Esophagus muscularis mucosa (tissue), 4 donors: ENCODE results near the gene UBD. TPM values are rescaled to one million over a fixed set of nuclear protein-coding genes. Genes with fewer than 3 reads are reported as not detected.

ENCODE experiments used
- DNase-seq: peaks from one replicate; pipeline ENCODE4 v3.0.0-alpha.2; 2017; ENCODE audit errors: extremely low spot score
- H3K27ac ChIP-seq, 4 donors: fragments of 200-600 bp; sonication (generic); replicated peaks in 1 of 4; 1 replicate in 3 of 4; 2 replicates in 1 of 4; pipeline ENCODE4 v1.5.1; 2016 to 2019; ENCODE audit warnings: mild to moderate bottlenecking in 1 of 4
- H3K27me3 ChIP-seq, 4 donors: fragments of 200-600 bp; sonication (generic); one replicate each; pipeline versions ENCODE4 v1.5.1 to v1.6.0; 2016 to 2019
- H3K36me3 ChIP-seq, 4 donors: fragments of 200-600 bp; sonication (generic); one replicate each; pipeline ENCODE4 v1.5.1; 2016 to 2019
- H3K4me1 ChIP-seq, 4 donors: fragments of 200-600 bp; sonication (generic); one replicate each; pipeline ENCODE4 v1.5.1; 2016 to 2019
- H3K4me3 ChIP-seq, 4 donors: fragments of 200-600 bp; sonication (generic); 1 replicate in 2 of 4; 2 replicates in 2 of 4; pipeline ENCODE4 v1.5.1; 2016 to 2019; ENCODE audit warnings: mild to moderate bottlenecking in 4 of 4, moderate library complexity in 1 of 4
- H3K9me3 ChIP-seq, 4 donors: fragments of 200-600 bp; sonication (generic); 1 replicate in 3 of 4; 2 replicates in 1 of 4; pipeline ENCODE4 v1.5.1; 2016 to 2019
- EP300 ChIP-seq: sonication (generic); formaldehyde crosslinking; IDR thresholded peaks from one replicate; pipeline ENCODE4 v1.6.1; 2017; ENCODE audit warnings: antibody characterized with exemption
- POLR2A ChIP-seq: fragments of 450-650 bp; IDR thresholded peaks from one replicate; pipeline ENCODE4 v1.6.1; 2017; ENCODE audit warnings: antibody characterized with exemption, moderate library complexity, mild to moderate bottlenecking, low read depth
- POLR2AphosphoS5 ChIP-seq, 2 donors: sonication (generic); formaldehyde crosslinking; IDR thresholded peaks; one replicate each; pipeline ENCODE4 v1.6.1; 2017; ENCODE audit warnings: antibody characterized with exemption in 2 of 2
- WGBS: methylation state at CpG from one replicate; pipeline ENCODE4 v1.1.5; 2018; 5-methylcytosine and 5-hydroxymethylcytosine counted together
- intact Hi-C: fragments of 100-400 bp; cut with DNase I; formaldehyde crosslinking; loops from one replicate; pipeline ENCODE4 v1.15.1; 2023
- total RNA-seq, 4 donors: library from RNA; depleted of rRNA; stranded (reverse); fragments of >200 nt; gene quantifications; one replicate each; pipeline versions ENCODE4 v1.1.0 to v1.2.1, GENCODE V29; 2016
- TF ChIP-seq, protein P1 (sequence below), 3 experiments: fragments of 200-600 bp in 2 of 3; fragments of 450-650 bp in 1 of 3; sonication (generic) in 2 of 3; IDR thresholded peaks; one replicate each; pipeline ENCODE4 v1.5.1; 2017 to 2019; ENCODE audit warnings: antibody characterized with exemption in 3 of 3, mild to moderate bottlenecking in 2 of 3, moderate library complexity in 1 of 3

The UBD gene
- total RNA-seq, 4 donors from 2014 or later = 0.50 TPM; not detected in 3

DNA sequence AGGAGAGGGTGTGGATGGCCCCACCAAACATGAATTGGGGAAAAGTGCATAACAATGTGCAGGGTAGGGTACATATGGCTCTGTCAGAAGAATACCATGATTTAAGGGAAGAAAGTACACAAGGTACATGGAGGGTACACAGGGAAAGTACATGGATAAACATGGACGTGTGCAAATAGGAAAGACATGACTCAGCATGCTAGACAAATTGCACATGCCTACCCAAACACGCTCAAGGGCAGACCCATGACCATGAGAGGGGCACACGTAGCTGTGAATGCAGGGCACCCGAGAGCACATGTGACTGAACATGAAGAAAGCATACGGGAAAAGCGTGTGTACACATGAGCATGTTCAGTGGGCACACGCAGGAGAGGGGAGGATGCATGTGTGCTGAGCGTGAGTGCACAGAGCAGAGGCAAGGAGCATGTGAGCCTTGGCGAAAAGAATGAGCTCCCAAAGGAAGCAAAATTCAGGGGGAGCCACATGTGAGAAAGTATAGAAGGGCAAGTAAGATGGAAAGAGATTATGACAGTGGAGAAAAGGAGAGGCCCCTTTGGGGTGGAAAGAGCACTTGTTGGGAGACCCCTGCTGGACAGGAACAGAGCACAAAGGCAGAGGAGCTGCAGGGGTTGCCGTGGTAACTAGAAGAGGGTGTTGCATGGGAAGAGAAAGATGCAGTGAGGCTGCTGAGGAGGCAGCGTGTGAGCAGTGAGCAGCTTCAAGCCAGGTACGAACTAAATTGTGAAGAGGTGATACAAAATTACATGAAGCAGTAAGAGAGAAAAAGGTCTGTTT is 43.2 kb upstream of the UBD start:
- no peak overlapping the region for H3K4me3 ChIP-seq
- H3K27ac ChIP-seq = no peak overlapping the region
- H3K4me1 ChIP-seq = peaks cover 0 to 3% (median 0%) of the 10 kb centered on the region in 4 donors
- H3K27me3 ChIP-seq = no peaks in the 10 kb centered on the region
- TF ChIP-seq, protein P1, sequence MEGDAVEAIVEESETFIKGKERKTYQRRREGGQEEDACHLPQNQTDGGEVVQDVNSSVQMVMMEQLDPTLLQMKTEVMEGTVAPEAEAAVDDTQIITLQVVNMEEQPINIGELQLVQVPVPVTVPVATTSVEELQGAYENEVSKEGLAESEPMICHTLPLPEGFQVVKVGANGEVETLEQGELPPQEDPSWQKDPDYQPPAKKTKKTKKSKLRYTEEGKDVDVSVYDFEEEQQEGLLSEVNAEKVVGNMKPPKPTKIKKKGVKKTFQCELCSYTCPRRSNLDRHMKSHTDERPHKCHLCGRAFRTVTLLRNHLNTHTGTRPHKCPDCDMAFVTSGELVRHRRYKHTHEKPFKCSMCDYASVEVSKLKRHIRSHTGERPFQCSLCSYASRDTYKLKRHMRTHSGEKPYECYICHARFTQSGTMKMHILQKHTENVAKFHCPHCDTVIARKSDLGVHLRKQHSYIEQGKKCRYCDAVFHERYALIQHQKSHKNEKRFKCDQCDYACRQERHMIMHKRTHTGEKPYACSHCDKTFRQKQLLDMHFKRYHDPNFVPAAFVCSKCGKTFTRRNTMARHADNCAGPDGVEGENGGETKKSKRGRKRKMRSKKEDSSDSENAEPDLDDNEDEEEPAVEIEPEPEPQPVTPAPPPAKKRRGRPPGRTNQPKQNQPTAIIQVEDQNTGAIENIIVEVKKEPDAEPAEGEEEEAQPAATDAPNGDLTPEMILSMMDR (IDR thresholded peaks at IDR 0.05) = no peak
- TF ChIP-seq POLR2A (no peak), EP300 (no peak), POLR2AphosphoS5 (IDR thresholded peaks at IDR 0.05) (no peak)
- peaks cover 50 to 70% (median 60%) of the 10 kb centered on the region in 4 donors for H3K36me3 ChIP-seq
- DNase-seq = no peak
- WGBS = 77% methylated on average over 12 of the region's 12 CpGs
- intact Hi-C loops = no loop called here
- H3K9me3 ChIP-seq = no peaks in the 10 kb centered on the region

DNA sequence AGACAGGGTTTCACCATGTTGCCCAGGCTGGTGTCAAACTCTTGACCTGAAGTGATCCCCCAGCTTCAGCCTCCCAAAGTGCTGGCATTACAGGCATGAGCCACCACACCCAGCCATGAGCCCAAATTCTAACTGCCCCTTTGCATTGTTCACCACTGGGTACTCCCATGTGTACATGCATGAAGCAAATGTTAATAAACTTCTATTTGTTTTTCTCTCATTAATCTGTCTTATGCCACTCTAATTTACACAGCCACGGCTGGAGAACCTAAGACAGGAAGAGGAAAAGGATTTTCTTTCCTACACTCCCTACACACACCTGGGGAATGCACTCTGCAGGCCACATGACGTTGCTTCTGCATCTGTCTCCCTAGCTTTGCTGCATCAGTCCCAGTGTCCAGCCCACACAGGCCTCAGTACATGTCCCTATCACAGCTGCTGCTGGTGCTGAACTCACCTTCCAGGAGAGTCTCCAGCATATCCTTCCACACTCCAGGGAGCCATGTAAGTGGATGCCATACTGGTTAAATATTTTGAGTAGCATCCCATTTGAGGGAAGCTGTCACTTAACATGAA is 38.7 kb upstream of the UBD start:
- TF ChIP-seq POLR2A = no peak
- no peak for TF ChIP-seq POLR2AphosphoS5 (IDR thresholded peaks at IDR 0.05)
- WGBS = 42% methylated on average over 2 of the region's 2 CpGs
- Histone ChIP-seq H3K27me3 (no peaks in the 10 kb centered on the region), H3K36me3 (peaks cover 7 to 25% (median 16%) of the 10 kb centered on the region in 4 donors), H3K9me3 (no peaks in the 10 kb centered on the region), H3K27ac (no peak overlapping the region), H3K4me1 (peaks cover 0 to 3% (median 0%) of the 10 kb centered on the region in 4 donors), H3K4me3 (no peak overlapping the region)
- intact Hi-C loops = no loop called here
- no peak for DNase-seq

DNA sequence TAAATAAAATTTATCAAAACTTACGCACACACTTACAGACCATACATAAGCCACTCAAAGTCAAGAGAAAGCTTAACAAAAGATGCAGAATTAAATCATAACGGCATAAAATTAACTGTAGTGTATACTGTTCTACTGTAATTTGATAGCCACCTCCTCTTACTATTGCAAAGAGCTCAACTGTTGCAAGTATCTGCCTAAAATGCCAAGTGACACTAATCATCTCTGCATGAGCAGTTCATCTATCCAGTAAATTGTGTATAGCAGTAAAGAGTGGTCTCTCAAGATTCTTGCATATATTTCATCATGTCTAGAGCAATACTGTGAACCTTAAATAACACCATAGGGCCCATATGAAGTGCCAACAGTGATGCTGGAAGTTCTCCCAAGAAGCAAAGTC is 37.7 kb upstream of the UBD start:
- DNase-seq = no peak
- TF ChIP-seq EP300 = no peak
- no peak for TF ChIP-seq POLR2AphosphoS5 (IDR thresholded peaks at IDR 0.05)
- TF ChIP-seq, protein P1 (IDR thresholded peaks at IDR 0.05) = no peak
- TF ChIP-seq POLR2A = no peak
- intact Hi-C loops = no loop called here
- H3K4me3 ChIP-seq = no peak overlapping the region
- H3K9me3 ChIP-seq = no peaks in the 10 kb centered on the region
- no peaks in the 10 kb centered on the region for H3K27me3 ChIP-seq
- H3K4me1 ChIP-seq = peaks cover 0 to 3% (median 0%) of the 10 kb centered on the region in 4 donors
- 83% methylated on average over 2 of the region's 2 CpGs for WGBS
- peaks cover 0 to 14% (median 6%) of the 10 kb centered on the region in 4 donors for H3K36me3 ChIP-seq
- no peak overlapping the region for H3K27ac ChIP-seq

DNA sequence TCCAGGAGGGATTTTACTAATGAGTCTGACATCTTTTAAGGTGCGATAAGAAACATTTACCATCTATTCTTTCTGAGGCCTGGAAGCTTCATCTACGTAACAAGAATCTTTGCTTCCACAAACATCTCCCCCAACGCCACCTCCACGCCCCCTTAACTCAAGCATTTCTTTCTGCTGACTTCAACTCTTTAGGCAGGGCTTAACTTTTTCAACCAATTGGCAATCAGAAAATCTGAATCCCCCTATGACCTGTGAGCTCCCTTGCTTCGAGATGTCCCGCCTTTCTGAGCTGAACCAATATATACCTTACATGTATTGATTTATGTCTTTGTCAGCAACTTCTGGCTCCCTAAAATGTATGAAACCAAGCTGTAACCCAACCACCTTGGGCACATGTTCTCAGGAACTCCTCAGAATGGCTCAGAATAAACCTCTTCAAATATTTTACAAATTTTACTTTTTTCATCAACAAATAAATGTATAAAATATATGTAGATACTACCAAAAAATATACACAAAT is 36.9 kb upstream of the UBD start:
- Histone ChIP-seq H3K27ac (no peak overlapping the region), H3K27me3 (no peaks in the 10 kb centered on the region), H3K4me3 (no peak overlapping the region), H3K9me3 (no peaks in the 10 kb centered on the region), H3K4me1 (peaks cover 0 to 3% (median 0%) of the 10 kb centered on the region in 4 donors), H3K36me3 (peaks cover 0 to 9% (median 3%) of the 10 kb centered on the region in 4 donors)
- no peak for TF ChIP-seq POLR2A
- no peak for TF ChIP-seq POLR2AphosphoS5 (IDR thresholded peaks at IDR 0.05)
- TF ChIP-seq, protein P1 (IDR thresholded peaks at IDR 0.05) = no peak
- TF ChIP-seq EP300 = no peak
- DNase-seq = no peak
- WGBS = 85% methylated on average over 6 of the region's 6 CpGs
- intact Hi-C loops = no loop called here

DNA sequence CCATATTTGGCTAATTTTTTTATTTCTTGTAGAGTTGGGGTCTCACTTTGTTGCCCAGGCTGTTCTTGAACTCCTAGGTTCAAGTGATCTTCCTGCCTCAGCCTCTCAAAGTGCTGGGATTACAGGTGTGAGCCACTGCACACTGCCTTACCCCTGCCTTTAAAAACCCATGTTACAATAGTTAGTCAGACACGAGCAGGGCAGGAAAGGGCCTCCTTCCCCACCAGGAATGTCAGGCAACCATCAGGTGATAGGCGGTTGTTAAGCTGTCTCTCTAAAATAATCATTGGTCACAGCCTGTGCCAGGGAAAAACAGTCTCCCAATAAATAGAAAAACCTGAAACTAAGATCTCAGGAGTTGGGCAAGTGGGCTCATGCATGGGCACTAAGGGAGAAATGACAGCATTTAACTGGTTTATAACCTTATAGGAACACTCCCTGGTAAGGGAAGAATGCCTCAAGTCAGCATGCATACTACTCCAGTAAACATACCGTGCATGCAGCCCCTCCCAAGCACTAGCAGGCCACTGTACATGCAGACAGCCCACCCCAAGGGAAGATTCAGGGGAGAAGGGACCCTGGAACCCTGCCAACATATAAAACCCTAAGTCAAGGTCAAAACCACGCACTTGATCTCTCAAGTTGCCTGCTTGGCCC is 33.8 kb upstream of the UBD start:
- Histone ChIP-seq H3K9me3 (no peaks in the 10 kb centered on the region), H3K27ac (no peak overlapping the region), H3K4me3 (no peak overlapping the region), H3K36me3 (no peaks in the 10 kb centered on the region), H3K27me3 (no peaks in the 10 kb centered on the region), H3K4me1 (no peaks in the 10 kb centered on the region)
- intact Hi-C loops = no loop called here
- TF ChIP-seq, protein P1 (IDR thresholded peaks at IDR 0.05) = no peak
- TF ChIP-seq POLR2AphosphoS5 (IDR thresholded peaks at IDR 0.05) (no peak), POLR2A (no peak), EP300 (no peak)
- no peak for DNase-seq
- 37% methylated on average over 4 of the region's 4 CpGs for WGBS
